HFFc6 (cell line): ENCODE data around the gene SPRR1A. TPM values are rescaled to one million over a fixed set of nuclear protein-coding genes. Genes with fewer than 3 reads are reported as not detected.

Source experiments
- DNase-seq: peaks from one replicate; pipeline ENCODE4 v3.0.0-alpha.2; 2018
- H3K27ac Mint-ChIP-seq: 2 replicates; pipeline ENCODE4 v1.8.0; 2020; ENCODE audit warnings: mild to moderate bottlenecking, mixed read lengths
- H3K27me3 Mint-ChIP-seq: 2 replicates; pipeline ENCODE4 v1.8.0; 2021; ENCODE audit warnings: mild to moderate bottlenecking, moderate library complexity, mixed read lengths; ENCODE audit not compliant: insufficient read depth
- H3K36me3 Mint-ChIP-seq: 2 replicates; pipeline ENCODE4 v1.8.0; 2021; ENCODE audit warnings: low read depth, mixed read lengths
- H3K4me1 Mint-ChIP-seq: 2 replicates; pipeline ENCODE4 v1.8.0; 2020; ENCODE audit warnings: low read depth, mixed read lengths
- H3K4me3 Mint-ChIP-seq: 2 replicates; pipeline ENCODE4 v1.8.0; 2020; ENCODE audit warnings: mild to moderate bottlenecking, moderate library complexity, mixed read lengths
- H3K9me3 Mint-ChIP-seq: 2 replicates; pipeline ENCODE4 v1.8.0; 2020; ENCODE audit warnings: mild to moderate bottlenecking, mixed read lengths
- CTCF ChIP-seq: fragments of 200-600 bp; sonication (generic); IDR thresholded peaks from 2 replicates; pipeline ENCODE4 v1.5.0; 2021; ENCODE audit warnings: antibody characterized with exemption, mild to moderate bottlenecking
- total RNA-seq, 6 experiments: library from RNA; stranded (reverse); fragmentation: NEBNext Ultra II Directional; extraction: Animal tissue kit (Norgen Biotek cat#: 25700); gene quantifications; 2 replicates in 1 of 6; 3 replicates in 5 of 6; pipeline ENCODE4 v1.2.3, GENCODE V29; 2021

SPRR1A gene
- total RNA-seq, 6 experiments from 2014 or later: not detected

GRCh38 chr1:153025797-153026196, 41.9 kb downstream of the SPRR1A start:
- peaks cover 16% of the 10 kb centered on the region; the same call in 1 of the 2 replicates for H3K9me3 Mint-ChIP-seq
- no peaks in the 10 kb centered on the region; the same call in none of the 2 replicates for H3K27me3 Mint-ChIP-seq
- no peaks in the 10 kb centered on the region for H3K36me3 Mint-ChIP-seq
- no peak for DNase-seq
- no peak overlapping the region for H3K4me3 Mint-ChIP-seq
- no peaks in the 10 kb centered on the region for H3K4me1 Mint-ChIP-seq
- H3K27ac Mint-ChIP-seq: no peak overlapping the region
- no peak for TF ChIP-seq CTCF

- TF ChIP-seq CTCF: no peak
- Mint-ChIP-seq H3K36me3 (no peaks in the 10 kb centered on the region), H3K4me1 (no peaks in the 10 kb centered on the region; the same call in 1 of the 2 replicates), H3K4me3 (no peak overlapping the region), H3K27ac (no peak overlapping the region), H3K9me3 (peaks cover 17% of the 10 kb centered on the region; the same call in 1 of the 2 replicates), H3K27me3 (no peaks in the 10 kb centered on the region; the same call in none of the 2 replicates)
- no peak for DNase-seq
These were observed 44.9 kb downstream of the SPRR1A start for GRCh38 chr1:153028766-153029165.

DNA sequence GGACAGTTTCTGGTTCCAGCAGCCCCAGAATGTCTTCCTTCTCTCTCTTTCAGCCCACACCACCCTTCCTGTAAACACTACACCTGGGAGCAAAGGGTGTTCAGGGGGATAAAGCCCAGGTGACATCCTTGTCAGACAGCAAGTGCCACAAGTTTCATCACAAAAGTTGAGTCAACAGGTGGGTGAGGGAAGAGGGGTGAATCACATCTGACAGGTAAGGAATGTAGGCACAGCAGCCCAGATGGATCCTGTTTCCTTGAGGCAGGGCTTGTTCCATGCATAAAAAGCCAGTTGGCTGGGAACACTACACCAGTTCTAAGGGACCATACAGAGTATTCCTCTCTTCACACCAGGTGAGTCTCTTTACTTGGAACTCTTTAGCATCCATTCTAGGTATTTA, 47.0 kb downstream of the SPRR1A start, which contains the start of gene SPRR1B:
Gene SPRR1B (plus strand): TSS at position 309 of the 400 bp plus-strand sequence. CDS start 1,143 bp downstream, outside the sequence.
- peaks cover 17% of the 10 kb centered on the region; the same call in 1 of the 2 replicates for H3K9me3 Mint-ChIP-seq
- H3K27me3 Mint-ChIP-seq: no peaks in the 10 kb centered on the region; the same call in 1 of the 2 replicates
- H3K4me1 Mint-ChIP-seq: no peaks in the 10 kb centered on the region; the same call in 1 of the 2 replicates
- TF ChIP-seq CTCF: no peak
- H3K4me3 Mint-ChIP-seq: no peak within 1 kb of the TSS
- no peaks in the 10 kb centered on the region for H3K36me3 Mint-ChIP-seq
- no peak within 1 kb of the TSS for H3K27ac Mint-ChIP-seq
- DNase-seq: no peak

- DNase-seq: no peak
- no peak overlapping the region for H3K27ac Mint-ChIP-seq
- no peak overlapping the region for H3K4me3 Mint-ChIP-seq
- peaks cover 21% of the 10 kb centered on the region; the same call in 1 of the 2 replicates for H3K9me3 Mint-ChIP-seq
- no peak for TF ChIP-seq CTCF
- no peaks in the 10 kb centered on the region; the same call in 1 of the 2 replicates for H3K27me3 Mint-ChIP-seq
- no peaks in the 10 kb centered on the region; the same call in 1 of the 2 replicates for H3K4me1 Mint-ChIP-seq
- no peaks in the 10 kb centered on the region for H3K36me3 Mint-ChIP-seq
These were observed 48.2 kb downstream of the SPRR1A start for GRCh38 chr1:153032073-153032472.

DNA sequence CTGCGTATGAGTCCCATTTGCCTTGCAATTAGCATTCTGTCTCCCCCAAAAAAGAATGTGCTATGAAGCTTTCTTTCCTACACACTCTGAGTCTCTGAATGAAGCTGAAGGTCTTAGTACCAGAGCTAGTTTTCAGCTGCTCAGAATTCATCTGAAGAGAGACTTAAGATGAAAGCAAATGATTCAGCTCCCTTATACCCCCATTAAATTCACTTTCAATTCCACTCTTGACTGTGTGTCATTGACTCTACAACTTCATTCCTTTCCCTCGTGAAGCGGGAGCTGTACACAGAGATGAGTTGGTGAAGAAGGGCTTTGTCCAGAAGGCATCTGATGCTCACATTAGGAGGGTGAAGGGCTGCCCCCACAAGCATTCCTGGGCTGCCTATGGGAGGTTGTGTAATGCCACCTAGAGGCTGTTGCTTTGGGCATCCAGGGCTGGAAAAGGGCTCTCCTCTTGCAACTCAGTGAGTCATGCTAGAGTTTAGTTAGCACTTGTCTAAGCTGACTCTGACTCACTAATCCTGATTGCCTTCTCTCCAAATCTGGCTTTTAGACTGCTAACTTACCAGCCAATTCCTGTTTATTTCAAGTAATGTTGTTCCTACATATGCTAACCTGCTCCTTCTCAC, 48.9 kb downstream of the SPRR1A start:
- TF ChIP-seq CTCF: peak; percentile 50; the same call in 1 of the 2 replicates
- Mint-ChIP-seq H3K4me1 (no peaks in the 10 kb centered on the region; the same call in 1 of the 2 replicates), H3K27me3 (no peaks in the 10 kb centered on the region; the same call in 1 of the 2 replicates), H3K9me3 (peaks cover 21% of the 10 kb centered on the region; the same call in 1 of the 2 replicates), H3K36me3 (no peaks in the 10 kb centered on the region), H3K4me3 (no peak overlapping the region), H3K27ac (no peak overlapping the region)
- DNase-seq: peak; percentile 65
